Neural cell (in vitro differentiated cells): ENCODE measurements around the gene ODAD4.

Source experiments
- CTCF ChIP-seq: fragments of 450-650 bp; IDR thresholded peaks from 2 replicates; pipeline ENCODE4 v1.5.1; 2014; ENCODE audit warnings: antibody characterized with exemption, mild to moderate bottlenecking, moderate library complexity; ENCODE audit not compliant: poor library complexity, severe bottlenecking
- EP300 ChIP-seq: fragments of 450-650 bp; conservative IDR thresholded peaks from 2 replicates; pipeline ENCODE4 v1.6.1; 2014; ENCODE audit warnings: antibody characterized with exemption, mild to moderate bottlenecking, moderate library complexity; ENCODE audit not compliant: poor library complexity, severe bottlenecking
- MXI1 ChIP-seq: fragments of 450-650 bp; conservative IDR thresholded peaks from 2 replicates; pipeline ENCODE4 v1.6.1; 2014; ENCODE audit warnings: antibody characterized with exemption, mild to moderate bottlenecking; ENCODE audit not compliant: poor library complexity, severe bottlenecking

- TF ChIP-seq CTCF = no peak
- no peak for TF ChIP-seq EP300
- TF ChIP-seq MXI1 = no peak
These were observed 43.6 kb downstream of the ODAD4 start for GRCh38 chr17:41974031-41974430.
